ENCODE data around the gene AOC1. TPM values are rescaled to one million over a fixed set of nuclear protein-coding genes. Genes with fewer than 3 reads are reported as not detected.

Gene AOC1, protein sequence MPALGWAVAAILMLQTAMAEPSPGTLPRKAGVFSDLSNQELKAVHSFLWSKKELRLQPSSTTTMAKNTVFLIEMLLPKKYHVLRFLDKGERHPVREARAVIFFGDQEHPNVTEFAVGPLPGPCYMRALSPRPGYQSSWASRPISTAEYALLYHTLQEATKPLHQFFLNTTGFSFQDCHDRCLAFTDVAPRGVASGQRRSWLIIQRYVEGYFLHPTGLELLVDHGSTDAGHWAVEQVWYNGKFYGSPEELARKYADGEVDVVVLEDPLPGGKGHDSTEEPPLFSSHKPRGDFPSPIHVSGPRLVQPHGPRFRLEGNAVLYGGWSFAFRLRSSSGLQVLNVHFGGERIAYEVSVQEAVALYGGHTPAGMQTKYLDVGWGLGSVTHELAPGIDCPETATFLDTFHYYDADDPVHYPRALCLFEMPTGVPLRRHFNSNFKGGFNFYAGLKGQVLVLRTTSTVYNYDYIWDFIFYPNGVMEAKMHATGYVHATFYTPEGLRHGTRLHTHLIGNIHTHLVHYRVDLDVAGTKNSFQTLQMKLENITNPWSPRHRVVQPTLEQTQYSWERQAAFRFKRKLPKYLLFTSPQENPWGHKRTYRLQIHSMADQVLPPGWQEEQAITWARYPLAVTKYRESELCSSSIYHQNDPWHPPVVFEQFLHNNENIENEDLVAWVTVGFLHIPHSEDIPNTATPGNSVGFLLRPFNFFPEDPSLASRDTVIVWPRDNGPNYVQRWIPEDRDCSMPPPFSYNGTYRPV
- total RNA-seq: not detected

DNA sequence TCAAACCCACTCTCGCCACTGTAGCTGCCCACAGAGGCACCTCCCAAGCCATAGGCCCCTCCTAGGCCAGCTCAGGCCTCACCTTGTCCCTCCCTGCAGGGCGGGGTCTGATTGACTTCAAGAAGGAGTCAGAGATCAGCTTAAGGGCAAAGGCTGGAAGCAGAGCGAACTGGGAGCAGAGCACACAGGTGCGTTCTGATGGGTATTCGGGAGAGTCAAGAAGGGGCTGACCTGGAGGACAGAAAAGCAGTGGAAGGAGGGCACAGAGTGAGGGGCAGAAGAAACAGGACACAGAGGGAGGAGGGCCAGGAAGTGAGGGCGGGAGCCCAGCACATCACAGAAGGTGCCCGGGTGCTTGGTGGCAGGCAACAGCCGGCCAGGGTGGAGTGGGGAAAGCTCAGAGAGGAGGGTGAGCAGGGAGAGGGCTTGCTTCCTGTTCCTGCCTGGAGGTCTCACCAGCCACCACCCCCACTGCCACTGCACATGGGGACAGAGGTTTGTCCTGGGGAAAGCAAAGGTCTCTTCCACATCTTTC, at the start of gene AOC1:
AOC1 (plus strand) TSS at position 147 of the 535 bp plus-strand sequence. CDS start 3,954 bp downstream, outside the sequence.

Other genes starting within 250 kb of the AOC1 start
- gene GIMAP6, start 220.1 kb upstream of the AOC1 start, total RNA-seq: 2.8 TPM
- gene GIMAP2, start 166.8 kb upstream of the AOC1 start, total RNA-seq: 1.9 TPM
- 0.63 TPM for gene GIMAP1, start 135.9 kb upstream of the AOC1 start, total RNA-seq
- 2.2 TPM for gene GIMAP5, start 115.1 kb upstream of the AOC1 start, total RNA-seq
- gene TMEM176B, start 52.2 kb upstream of the AOC1 start, total RNA-seq: not detected
- gene TMEM176A, start 51.7 kb upstream of the AOC1 start, total RNA-seq: not detected
- 17.2 TPM for gene KCNH2, start 125.8 kb downstream of the AOC1 start, total RNA-seq
- gene NOS3, start 138.5 kb downstream of the AOC1 start, total RNA-seq: 1.3 TPM
- gene ATG9B, start 172.0 kb downstream of the AOC1 start, total RNA-seq: 2.8 TPM
- 67.6 TPM for gene ABCB8, start 175.9 kb downstream of the AOC1 start, total RNA-seq
- 2.5 TPM for gene ASIC3, start 196.0 kb downstream of the AOC1 start, total RNA-seq
- gene CDK5, start 205.4 kb downstream of the AOC1 start, total RNA-seq: 36.6 TPM
- 10.6 TPM for gene SLC4A2, start 207.1 kb downstream of the AOC1 start, total RNA-seq
- gene FASTK, start 228.3 kb downstream of the AOC1 start, total RNA-seq: 53.5 TPM
- 8.5 TPM for gene TMUB1, start 231.0 kb downstream of the AOC1 start, total RNA-seq
- 106 TPM for gene AGAP3, start 234.0 kb downstream of the AOC1 start, total RNA-seq